Dermis microvascular lymphatic vessel endothelial cell (primary cell): Measurements from ENCODE around the gene HDAC8. TPM values are rescaled to one million over a fixed set of nuclear protein-coding genes. Genes with fewer than 3 reads are reported as not detected.
A peak's percentile ranks its signal among the peaks of the same experiment; 100 is the strongest.

ENCODE experiments used
- DNase-seq, 2 donors: peaks; one replicate each; pipeline versions ENCODE4 v3.0.0 to v3.0.0-alpha.2; 2010; ENCODE audit warnings: low read depth in 2 of 2
- total RNA-seq: library from RNA; depleted of rRNA; stranded (reverse); fragments of >200 nt; gene quantifications from 2 replicates; pipeline ENCODE4 v1.2.1, GENCODE V29; 2014

The HDAC8 gene
- total RNA-seq, 1 donor from 2014 or later: 24.5 TPM

DNA sequence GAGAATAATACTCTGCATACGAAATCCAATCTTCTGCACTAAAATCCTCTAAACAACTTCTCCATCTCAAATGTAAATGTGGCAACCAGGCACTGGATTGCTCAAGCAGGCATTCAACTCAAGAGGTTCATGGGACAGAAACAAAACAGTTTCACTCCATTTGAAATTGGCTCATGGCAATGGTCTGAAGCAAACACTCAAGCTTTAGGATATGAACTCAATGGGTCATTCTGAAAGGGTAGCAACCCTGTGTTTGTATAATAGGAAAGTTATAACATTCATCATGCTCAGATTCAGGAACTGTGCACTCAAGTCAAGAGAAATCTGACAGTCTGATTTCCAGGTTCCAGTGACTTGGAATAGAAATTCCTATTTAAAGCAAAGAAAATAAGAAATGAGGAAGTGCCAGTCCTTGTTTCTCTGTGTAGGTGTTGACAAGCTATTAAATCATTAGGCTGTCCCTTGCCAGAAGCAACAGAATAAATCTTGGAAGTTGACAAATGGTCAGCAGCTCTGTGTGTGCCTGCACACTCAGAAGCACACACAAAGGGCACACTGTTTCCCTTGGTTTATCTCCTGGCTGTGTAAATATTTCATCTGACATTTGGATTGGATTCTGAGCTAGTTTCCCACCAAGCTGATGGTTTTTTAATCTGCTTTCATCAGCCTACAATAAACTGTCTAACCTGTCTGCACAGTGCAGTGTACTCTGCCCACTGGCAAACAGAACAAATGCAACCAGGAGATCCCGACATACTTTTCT lies 191.0 kb downstream of the HDAC8 start:
- DNase-seq: peak; percentile 54 to 90

DNA sequence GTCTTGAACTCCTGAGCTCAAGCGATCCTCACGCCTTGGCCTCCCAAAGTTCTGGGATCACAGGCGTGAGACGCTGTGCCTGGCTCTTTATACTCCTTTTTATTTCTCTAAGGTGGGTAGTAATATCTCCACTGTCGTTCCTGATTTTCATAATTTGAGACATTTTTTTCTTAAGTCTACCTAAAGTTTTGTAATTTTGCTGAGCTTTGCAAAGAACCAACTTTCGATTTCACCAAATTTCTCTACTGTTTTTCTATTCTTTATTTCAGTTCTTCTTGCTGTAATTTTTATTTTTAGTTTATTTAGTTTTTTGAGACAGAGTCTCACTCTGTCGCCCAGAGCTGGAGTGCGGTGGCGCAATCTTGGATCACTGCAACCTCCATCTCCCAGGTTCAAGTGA lies 196.5 kb downstream of the HDAC8 start:
- DNase-seq: no peak

- DNase-seq: no peak
Observed at GRCh38 chrX:72373136-72373535, 199.5 kb downstream of the HDAC8 start.

DNA sequence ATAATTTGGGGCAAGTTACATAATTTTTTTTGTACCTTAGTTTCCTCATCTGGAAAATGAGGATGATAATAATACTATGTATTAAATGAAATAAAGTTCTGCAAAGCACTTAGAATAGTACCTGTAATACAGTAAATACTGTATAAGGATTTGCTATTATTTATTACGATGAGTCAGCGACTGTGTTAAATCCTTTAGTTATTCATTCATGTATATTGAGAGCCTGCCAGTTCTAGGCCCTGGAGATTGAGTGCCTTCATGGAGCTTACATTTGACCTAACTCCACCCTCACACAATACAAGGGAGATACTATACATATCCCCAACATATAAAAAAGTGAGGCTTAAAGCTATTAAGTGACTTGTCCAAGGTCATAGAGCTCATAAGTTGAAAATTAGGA lies 199.9 kb downstream of the HDAC8 start:
- no peak for DNase-seq

GRCh38 chrX:72371405-72371804 lies 201.2 kb downstream of the HDAC8 start:
- DNase-seq: no peak

DNA sequence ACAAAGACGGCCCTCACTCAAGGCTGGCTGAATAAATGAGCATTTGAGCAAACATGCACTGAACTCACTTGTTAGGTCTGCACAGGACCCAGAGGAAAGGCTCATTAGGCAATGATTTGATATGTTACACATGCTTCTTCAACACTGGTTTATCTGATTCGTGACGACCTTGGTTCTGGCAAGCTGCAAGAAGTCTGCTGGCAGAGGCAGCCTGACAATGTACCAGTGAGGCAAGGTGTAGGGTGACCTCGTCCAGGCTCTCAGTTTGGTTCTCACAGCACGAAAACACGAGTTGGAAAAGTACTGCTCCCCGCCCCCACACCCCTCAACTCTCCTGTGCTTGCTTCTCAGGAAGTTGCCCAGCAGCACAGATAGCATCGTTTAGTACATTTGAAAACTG lies 203.8 kb downstream of the HDAC8 start:
- DNase-seq: no peak

DNA sequence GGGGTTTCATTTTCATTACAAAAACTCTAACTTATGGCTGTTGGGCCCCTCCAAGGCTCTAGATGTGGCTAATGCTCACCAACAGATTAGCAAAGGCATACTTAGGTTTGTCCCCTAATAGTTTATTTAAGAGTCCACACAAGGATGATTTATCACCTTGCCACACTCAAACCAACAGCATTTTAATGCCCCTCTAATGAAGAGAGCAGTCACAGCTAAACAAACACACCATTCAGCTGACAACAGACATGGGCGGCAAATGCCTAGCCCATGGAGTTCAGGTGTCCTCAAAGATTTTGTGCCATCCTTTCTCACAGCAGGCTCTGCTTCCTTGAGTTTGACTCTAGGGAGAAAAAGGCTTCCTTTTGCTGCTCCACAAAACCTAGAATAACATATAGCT lies 205.1 kb downstream of the HDAC8 start:
- no peak for DNase-seq

DNA sequence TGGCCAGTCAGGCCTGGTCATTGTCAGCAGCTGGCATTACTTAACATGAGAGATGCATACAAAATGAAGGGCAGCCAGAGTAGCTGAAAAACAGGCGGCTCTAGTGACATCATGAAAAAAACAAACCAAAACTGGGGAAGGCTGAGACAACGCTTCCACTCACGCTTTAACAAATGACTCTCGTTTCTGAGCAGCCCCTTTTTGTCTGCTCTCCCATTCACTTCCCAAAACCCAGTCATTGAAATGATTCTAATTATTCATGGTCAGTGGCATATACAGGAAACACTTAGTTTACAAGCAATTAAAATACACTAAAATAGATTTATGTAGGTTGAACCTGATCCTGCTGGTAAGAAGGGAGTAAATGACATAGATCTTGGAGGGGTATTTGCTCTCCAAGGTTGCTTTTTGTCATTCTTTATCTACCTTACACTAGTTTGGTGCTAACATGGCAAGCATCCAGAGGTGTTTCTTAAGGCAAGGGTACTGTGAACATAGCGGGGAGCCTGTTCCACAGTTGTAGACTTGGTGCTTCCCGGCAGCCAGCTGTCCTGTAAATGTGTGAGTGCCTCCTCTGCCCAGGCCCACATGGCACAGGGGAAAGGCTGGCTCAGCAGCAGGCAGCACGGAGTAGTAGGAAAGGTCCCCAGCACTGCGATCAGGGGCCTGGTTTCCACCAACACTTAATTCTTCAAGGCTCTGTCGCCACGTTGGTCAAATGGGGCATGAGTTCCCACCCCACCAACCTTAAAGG lies 205.8 kb downstream of the HDAC8 start:
- DNase-seq: no peak

GRCh38 chrX:72366178-72366577 lies 206.5 kb downstream of the HDAC8 start:
- no peak for DNase-seq

GRCh38 chrX:72365126-72365525 lies 207.5 kb downstream of the HDAC8 start:
- no peak for DNase-seq

DNA sequence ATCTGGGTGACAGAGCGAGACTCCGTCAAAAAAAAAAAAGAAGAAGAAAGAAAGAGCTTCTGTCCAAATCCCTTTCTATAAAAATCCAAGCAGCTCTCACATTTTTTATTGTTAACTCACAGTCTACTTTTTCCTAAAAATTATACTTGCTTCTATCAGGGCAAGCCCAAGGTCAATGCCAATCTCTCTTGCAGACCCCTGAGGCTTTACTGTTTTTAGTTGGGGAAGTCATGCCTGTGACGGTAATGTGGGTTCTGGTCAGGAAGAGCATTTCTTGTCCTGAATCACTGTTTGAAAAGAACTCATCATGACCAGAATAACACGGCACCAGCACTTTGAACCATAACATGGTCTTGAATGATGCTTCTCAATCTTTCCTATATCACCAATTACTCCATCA lies 212.3 kb downstream of the HDAC8 start:
- DNase-seq: no peak

DNA sequence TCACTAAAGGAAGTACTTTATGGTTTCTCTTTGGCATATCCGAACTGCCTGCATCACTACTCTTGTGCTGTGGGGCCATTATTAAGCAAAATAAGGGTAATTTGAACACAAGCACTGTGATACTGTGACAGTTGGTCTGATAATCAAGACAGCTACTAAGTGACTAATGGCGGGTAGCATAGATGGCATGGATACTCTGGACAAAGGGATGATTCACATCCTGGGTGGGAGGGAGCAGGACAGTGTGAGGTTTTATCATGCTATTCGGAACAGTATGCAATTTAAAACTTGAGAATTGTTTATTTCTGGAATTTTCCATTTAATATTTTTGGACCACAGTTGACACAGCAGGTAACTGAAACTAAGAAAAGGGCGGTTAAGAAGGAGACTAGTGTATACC lies 214.3 kb downstream of the HDAC8 start:
- no peak for DNase-seq

DNA sequence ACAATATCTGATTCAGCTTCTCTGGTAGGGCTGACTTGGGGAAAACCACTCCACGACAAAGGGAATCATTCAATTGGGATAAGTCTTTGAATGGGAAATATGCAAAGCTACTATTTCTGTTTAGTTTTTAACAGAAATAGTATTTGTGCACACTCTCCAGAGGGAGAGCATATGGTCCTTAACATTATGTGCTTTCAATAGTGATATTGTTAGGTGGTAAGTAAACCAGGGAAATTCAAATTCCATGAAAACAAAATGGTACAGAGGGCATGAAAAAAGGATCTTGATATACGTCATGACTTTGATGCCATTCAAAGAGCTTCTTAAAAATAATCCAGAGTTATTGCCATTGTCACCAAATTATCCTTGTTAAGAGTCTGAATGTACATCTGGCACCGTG lies 219.9 kb downstream of the HDAC8 start:
- no peak for DNase-seq

GRCh38 chrX:72351606-72352334 lies 220.9 kb downstream of the HDAC8 start:
- no peak for DNase-seq

GRCh38 chrX:72349190-72349589 lies 223.5 kb downstream of the HDAC8 start:
- no peak for DNase-seq

GRCh38 chrX:72348247-72348979 lies 224.2 kb downstream of the HDAC8 start:
- no peak for DNase-seq

- no peak for DNase-seq
Observed at GRCh38 chrX:72347366-72347765, 225.3 kb downstream of the HDAC8 start.

- DNase-seq: no peak
Observed at GRCh38 chrX:72346302-72346949, 226.2 kb downstream of the HDAC8 start.

- no peak for DNase-seq
Observed at GRCh38 chrX:72340626-72341025, 232.0 kb downstream of the HDAC8 start.

- DNase-seq: no peak
Observed at GRCh38 chrX:72340041-72340440, 232.6 kb downstream of the HDAC8 start.

DNA sequence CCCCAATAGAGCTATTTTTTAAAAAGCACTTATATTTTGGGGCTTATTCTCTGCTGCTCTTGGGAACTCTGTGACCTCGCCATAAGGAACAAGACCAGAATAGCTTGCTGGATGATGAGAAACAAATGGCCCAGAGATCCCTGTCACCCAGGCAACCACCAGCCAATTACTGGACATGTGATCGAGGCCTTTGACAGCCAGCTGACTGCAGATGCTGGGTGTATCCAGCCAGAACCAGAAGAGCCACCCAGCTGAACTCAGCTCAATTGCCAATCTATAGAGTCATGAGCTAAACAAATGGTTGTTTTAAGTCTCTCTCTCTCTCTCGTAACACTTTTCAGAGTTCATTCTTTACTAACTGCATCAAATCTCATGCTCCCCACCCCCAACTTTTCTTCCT lies 242.5 kb downstream of the HDAC8 start:
- DNase-seq: no peak
